Amniotic epithelial cell (primary cell): ENCODE measurements around the gene CDH20.

Source experiments
- DNase-seq: peaks from one replicate; pipeline ENCODE4 v3.0.0-alpha.2; 2010; ENCODE audit warnings: low read depth

Gene CDH20

GRCh38 chr18:61531182-61531581, 198.0 kb downstream of the CDH20 start:
- no peak for DNase-seq

DNA sequence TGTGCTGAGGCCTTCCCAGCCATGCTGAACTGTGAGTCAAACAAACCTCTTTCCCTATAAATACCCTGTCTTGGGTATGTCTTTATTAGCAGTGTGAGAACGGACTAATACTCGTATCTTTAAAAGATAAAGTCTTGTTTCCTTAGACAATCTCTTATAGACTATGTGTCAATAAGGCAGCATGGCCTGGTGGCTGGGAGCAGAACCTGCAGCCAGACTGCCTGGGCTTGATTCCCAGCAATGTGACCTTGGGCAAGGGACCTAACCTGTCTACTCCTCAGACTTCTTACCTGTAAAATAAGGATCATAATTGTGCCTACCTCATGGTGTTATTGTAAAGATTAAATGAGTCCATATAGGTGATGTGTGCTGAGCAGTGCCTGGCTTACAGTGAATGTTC, 198.7 kb downstream of the CDH20 start:
- DNase-seq: no peak

GRCh38 chr18:61535401-61535800, 202.2 kb downstream of the CDH20 start:
- DNase-seq: no peak

GRCh38 chr18:61541673-61542072, 208.4 kb downstream of the CDH20 start:
- DNase-seq: peak; percentile 11

GRCh38 chr18:61542596-61542995, 209.4 kb downstream of the CDH20 start:
- DNase-seq: no peak

GRCh38 chr18:61543518-61543917, 210.3 kb downstream of the CDH20 start:
- DNase-seq: no peak

DNA sequence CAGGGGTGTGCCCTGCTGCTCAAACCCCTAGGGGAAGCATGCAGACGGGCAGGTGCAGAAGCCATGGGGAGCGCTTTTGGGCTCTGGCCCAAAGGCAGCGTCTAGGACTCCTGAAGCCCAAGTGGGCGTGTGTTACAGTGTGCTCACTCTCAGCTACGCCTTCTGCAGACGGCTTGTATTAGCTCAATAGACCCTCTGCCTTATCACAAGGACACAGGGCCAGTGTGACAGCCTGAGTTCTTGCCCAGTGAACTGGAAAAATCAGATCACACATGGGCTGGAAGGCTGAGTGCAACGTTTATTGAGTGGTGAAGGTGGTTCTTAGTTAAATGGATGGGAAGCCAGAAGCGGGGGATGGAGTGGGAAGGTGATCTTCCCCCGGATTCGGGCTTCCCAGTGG, 210.9 kb downstream of the CDH20 start:
- DNase-seq: no peak

DNA sequence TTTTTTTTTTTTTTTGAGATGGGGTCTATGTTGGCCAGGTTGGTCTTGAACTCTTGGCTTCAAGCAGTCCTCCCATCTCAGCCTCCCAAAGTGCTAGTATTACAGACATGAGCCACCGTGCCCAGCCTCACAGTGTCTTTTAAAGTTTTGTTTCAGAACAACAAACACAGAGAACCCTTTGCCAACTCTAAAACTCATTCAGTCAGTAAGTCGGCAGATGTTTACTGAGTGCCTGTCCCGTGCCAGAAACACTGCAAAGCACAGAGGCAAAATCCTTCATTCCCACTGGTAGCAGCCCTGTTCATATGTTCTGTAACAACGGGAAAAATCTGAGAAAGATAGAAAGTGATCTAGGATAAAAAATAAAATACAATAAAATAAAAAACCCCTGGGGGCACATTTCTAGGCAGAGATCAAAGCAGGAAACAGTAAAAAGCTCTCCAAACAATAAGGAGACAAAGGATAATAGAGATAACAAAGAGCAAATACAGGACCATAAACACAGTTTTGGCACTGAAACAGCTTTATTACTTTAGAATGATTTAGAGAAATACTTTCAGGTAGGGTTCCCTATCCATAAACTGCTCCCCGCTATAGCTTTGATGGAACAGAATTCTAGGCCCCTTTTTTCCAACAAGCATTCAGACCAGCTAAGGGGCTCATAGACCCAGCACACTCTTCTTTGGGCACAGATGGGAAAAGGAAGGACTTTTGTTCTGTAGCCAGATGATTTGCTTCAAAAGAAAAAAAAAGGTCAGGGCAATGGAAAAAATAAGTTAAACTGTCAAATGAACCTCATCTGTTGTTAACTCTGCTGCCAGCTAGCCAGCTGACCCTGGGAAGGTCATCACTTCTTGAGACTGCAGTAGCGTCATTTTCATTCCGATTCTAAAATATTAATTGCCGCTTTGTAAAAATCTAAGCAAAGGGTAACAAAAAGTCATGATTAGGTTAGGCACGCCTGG, 212.3 kb downstream of the CDH20 start:
- DNase-seq: no peak

DNA sequence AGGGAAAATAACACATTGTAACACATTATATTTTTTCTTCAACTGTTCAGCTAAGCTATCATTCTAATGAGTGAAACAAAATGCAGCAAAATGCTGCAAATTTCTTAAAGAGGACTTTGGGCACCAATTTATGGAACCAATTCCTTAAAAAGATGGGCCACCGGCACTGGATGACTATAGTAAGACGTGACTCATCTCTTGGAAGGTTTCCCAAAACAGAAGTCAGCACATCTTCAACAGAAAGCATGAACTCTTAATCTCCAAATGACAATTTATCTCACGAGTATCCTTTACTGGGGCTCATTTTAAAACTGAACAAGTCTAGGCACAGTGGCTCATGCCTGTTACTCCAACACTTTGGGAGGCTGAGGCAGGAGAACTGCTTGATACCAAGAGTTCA, 213.4 kb downstream of the CDH20 start:
- peak; percentile 63 for DNase-seq

- DNase-seq: no peak
Measured at GRCh38 chr18:61549416-61549815, 216.2 kb downstream of the CDH20 start.

- no peak for DNase-seq
Measured at GRCh38 chr18:61549889-61550288, 216.7 kb downstream of the CDH20 start.

DNA sequence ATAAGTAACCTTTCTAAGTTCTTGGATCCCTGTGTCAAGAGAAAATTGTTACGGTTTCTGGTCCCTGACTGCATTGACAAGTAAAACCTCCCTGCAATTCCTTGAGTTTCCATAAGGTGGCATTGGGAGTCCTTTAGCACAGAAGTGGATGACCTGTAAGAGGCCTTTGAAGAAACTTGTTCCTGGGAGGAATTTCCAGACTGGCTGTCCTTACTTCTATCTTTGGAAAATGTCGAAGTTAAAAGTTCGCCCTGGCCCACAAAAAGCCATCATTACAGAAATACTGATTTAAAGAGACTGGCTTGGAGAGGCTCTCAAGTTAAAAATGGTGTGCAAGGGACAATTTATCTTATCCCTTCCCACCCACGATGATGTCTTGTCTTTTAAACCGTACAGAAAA, 218.4 kb downstream of the CDH20 start:
- DNase-seq: peak; percentile 85

- no peak for DNase-seq
Measured at GRCh38 chr18:61553045-61553659, 219.9 kb downstream of the CDH20 start.

- no peak for DNase-seq
Measured at GRCh38 chr18:61554117-61554776, 221.0 kb downstream of the CDH20 start.

- peak; percentile 82 for DNase-seq
Measured at GRCh38 chr18:61554946-61555361, 221.7 kb downstream of the CDH20 start.

DNA sequence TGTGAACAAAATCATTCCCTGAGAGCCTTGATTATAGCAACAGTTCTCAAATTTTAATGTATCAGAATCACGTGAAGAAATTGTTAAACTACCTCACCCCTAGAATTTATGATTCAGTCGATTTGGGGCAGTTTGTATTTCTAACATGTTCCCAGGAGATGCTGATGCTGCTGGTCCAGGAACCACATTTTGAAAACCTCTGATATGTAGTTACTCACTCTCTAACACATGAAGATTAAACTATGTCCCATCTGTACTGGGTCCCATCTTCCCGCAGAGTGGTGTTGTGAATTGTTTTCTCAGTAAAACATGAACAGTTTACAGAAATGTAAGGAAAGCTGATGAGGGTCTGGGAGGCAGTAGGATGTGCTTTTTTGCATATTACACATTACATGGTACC, 223.1 kb downstream of the CDH20 start:
- no peak for DNase-seq

DNA sequence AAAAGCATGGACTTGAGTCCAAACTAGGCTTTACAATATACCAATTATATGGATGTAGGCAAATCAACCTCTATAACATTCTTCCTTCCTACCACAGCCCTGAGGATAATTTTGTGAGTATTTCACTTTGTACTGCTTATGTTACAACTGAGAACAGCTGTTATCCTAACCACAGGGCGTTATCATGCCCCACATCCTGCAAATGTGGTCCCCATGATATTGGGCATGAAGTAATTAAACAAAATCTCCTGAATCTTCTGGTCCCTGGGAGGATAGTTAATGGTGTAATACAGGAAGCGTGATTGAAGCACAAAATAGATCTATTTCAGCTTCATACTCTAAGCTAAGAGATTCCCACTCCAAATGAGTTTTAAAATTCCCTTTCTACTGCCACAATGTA, 223.6 kb downstream of the CDH20 start:
- DNase-seq: no peak

- DNase-seq: peak; percentile 92
Measured at GRCh38 chr18:61569176-61569892, 236.1 kb downstream of the CDH20 start.

DNA sequence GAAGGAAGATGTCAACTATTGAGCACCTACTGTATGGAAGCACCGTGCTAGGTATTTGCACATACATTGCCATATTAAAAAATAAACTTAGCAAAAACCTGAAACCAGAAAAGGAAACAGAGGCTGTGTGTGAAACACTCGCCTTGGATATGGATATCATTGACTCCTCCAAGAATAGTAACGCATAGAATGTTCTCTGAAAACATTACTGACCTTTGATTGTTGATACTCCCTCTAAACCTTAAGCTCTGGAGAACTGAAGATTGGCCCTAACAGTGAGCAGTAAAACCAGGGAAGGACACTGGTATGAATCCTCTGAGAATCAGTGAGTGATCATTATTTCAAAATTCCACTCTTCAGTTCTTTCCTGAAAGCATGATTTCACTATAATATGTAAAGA, 236.8 kb downstream of the CDH20 start:
- DNase-seq: no peak

DNA sequence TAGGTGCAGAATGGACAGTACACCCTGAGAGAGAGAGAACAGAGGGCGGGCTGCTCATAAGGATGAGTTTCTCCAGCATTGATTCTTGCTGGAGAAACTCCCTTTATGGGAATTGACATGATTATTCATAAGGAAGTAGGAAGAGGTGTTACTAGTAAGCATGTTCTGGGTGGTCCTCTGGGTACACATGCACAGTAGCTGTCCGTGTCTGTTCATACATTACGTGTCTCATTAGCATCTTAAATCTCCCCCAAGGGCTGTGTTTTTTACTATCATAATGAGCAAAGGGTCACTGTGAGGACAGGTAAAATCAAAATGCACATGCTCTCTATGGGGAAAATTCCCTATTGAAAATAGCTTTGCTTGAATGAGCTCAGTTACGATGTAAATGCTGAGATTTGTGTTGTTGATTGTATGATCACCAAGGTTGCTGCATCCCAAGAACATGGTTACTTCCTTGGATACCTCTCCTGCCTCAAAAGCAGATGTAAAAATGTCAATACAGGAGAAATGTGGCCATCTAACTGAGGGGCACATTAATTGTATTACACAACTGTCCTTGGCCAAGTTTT, 238.9 kb downstream of the CDH20 start:
- DNase-seq: no peak

DNA sequence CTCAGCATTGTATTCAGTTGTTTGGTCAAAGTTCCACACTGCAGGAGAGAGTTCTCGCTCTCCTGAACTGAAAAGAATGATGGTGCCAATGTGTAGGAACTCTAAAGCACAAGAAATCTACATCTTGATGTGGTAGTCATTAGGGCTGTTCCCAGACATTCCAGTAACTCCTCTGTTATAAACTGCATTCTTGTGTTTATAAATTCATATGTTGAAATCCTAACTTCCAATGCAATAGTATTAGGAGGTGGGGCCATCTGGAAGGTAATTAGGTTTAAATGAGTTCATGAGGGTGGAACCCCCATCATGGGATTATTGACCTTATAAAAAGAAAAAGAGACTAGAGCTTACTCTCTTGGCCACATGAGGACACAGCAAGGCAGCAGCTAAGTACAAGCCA, 239.6 kb downstream of the CDH20 start:
- DNase-seq: peak; percentile 66

- peak; percentile 51 for DNase-seq
Measured at GRCh38 chr18:61574665-61575064, 241.4 kb downstream of the CDH20 start.
